GM13976 (cell line): ENCODE measurements around the gene SPTY2D1.
A peak's percentile ranks its signal among the peaks of the same experiment; 100 is the strongest.

Experiments used
- DNase-seq: peaks from one replicate; pipeline ENCODE4 v3.0.0; 2012; ENCODE audit warnings: low spot score
- CTCF ChIP-seq: IDR thresholded peaks from 2 replicates; pipeline ENCODE4 v1.5.1; 2012; ENCODE audit warnings: borderline replicate concordance, mild to moderate bottlenecking; ENCODE audit not compliant: insufficient read depth; ENCODE audit errors: extremely low read depth, missing control alignments, control extremely low read depth
- in situ Hi-C: fragments of 300-500 bp; cut with MboI; formaldehyde crosslinking; loops from one replicate; pipeline ENCODE4 v1.12.0; 2022; ENCODE audit warnings: low sequenced_read_pairs, mixed read lengths, inconsistent platforms; ENCODE audit not compliant: unreplicated experiment

SPTY2D1 gene

GRCh38 chr11:18580113-18580766, 53.9 kb downstream of the SPTY2D1 start:
- no peak for DNase-seq
- no peak for TF ChIP-seq CTCF
- in situ Hi-C loops, result no loop called here

GRCh38 chr11:18578975-18579598, 55.1 kb downstream of the SPTY2D1 start:
- peak; percentile 46 for DNase-seq
- TF ChIP-seq CTCF, result no peak
- in situ Hi-C loops, result no loop called here

GRCh38 chr11:18575361-18575760, 58.8 kb downstream of the SPTY2D1 start:
- no peak for TF ChIP-seq CTCF
- DNase-seq, result no peak
- in situ Hi-C loops, result no loop called here

GRCh38 chr11:18567081-18567480, 67.1 kb downstream of the SPTY2D1 start:
- in situ Hi-C loops, result no loop called here
- no peak for TF ChIP-seq CTCF
- DNase-seq, result no peak

GRCh38 chr11:18566406-18566805, 67.7 kb downstream of the SPTY2D1 start:
- in situ Hi-C loops, result no loop called here
- TF ChIP-seq CTCF, result no peak
- no peak for DNase-seq

- no peak for TF ChIP-seq CTCF
- no peak for DNase-seq
- in situ Hi-C loops, result no loop called here
These were observed 70.0 kb downstream of the SPTY2D1 start for GRCh38 chr11:18564149-18564548.

GRCh38 chr11:18563090-18563730, 70.9 kb downstream of the SPTY2D1 start:
- TF ChIP-seq CTCF, result no peak
- in situ Hi-C loops, result no loop called here
- no peak for DNase-seq
